Esophagus muscularis mucosa (tissue), 4 donors: ENCODE measurements around the gene BST1. TPM values are rescaled to one million over a fixed set of nuclear protein-coding genes. Genes with fewer than 3 reads are reported as not detected.

ENCODE experiments used
- DNase-seq: peaks from one replicate; pipeline ENCODE4 v3.0.0-alpha.2; 2017; ENCODE audit errors: extremely low spot score
- H3K27ac ChIP-seq, 4 donors: fragments of 200-600 bp; sonication (generic); replicated peaks in 1 of 4; 1 replicate in 3 of 4; 2 replicates in 1 of 4; pipeline ENCODE4 v1.5.1; 2016 to 2019; ENCODE audit warnings: mild to moderate bottlenecking in 1 of 4
- H3K27me3 ChIP-seq, 4 donors: fragments of 200-600 bp; sonication (generic); one replicate each; pipeline versions ENCODE4 v1.5.1 to v1.6.0; 2016 to 2019
- H3K36me3 ChIP-seq, 4 donors: fragments of 200-600 bp; sonication (generic); one replicate each; pipeline ENCODE4 v1.5.1; 2016 to 2019
- H3K4me1 ChIP-seq, 4 donors: fragments of 200-600 bp; sonication (generic); one replicate each; pipeline ENCODE4 v1.5.1; 2016 to 2019
- H3K4me3 ChIP-seq, 4 donors: fragments of 200-600 bp; sonication (generic); 1 replicate in 2 of 4; 2 replicates in 2 of 4; pipeline ENCODE4 v1.5.1; 2016 to 2019; ENCODE audit warnings: mild to moderate bottlenecking in 4 of 4, moderate library complexity in 1 of 4
- H3K9me3 ChIP-seq, 4 donors: fragments of 200-600 bp; sonication (generic); 1 replicate in 3 of 4; 2 replicates in 1 of 4; pipeline ENCODE4 v1.5.1; 2016 to 2019
- EP300 ChIP-seq: sonication (generic); formaldehyde crosslinking; IDR thresholded peaks from one replicate; pipeline ENCODE4 v1.6.1; 2017; ENCODE audit warnings: antibody characterized with exemption
- POLR2A ChIP-seq: fragments of 450-650 bp; IDR thresholded peaks from one replicate; pipeline ENCODE4 v1.6.1; 2017; ENCODE audit warnings: antibody characterized with exemption, moderate library complexity, mild to moderate bottlenecking, low read depth
- POLR2AphosphoS5 ChIP-seq, 2 donors: sonication (generic); formaldehyde crosslinking; IDR thresholded peaks; one replicate each; pipeline ENCODE4 v1.6.1; 2017; ENCODE audit warnings: antibody characterized with exemption in 2 of 2
- WGBS: methylation state at CpG from one replicate; pipeline ENCODE4 v1.1.5; 2018; 5-methylcytosine and 5-hydroxymethylcytosine counted together
- intact Hi-C: fragments of 100-400 bp; cut with DNase I; formaldehyde crosslinking; loops from one replicate; pipeline ENCODE4 v1.15.1; 2023
- total RNA-seq, 4 donors: library from RNA; depleted of rRNA; stranded (reverse); fragments of >200 nt; gene quantifications; one replicate each; pipeline versions ENCODE4 v1.1.0 to v1.2.1, GENCODE V29; 2016
- TF ChIP-seq, protein P1 (sequence below), 3 experiments: fragments of 200-600 bp in 2 of 3; fragments of 450-650 bp in 1 of 3; sonication (generic) in 2 of 3; IDR thresholded peaks; one replicate each; pipeline ENCODE4 v1.5.1; 2017 to 2019; ENCODE audit warnings: antibody characterized with exemption in 3 of 3, mild to moderate bottlenecking in 2 of 3, moderate library complexity in 1 of 3

Gene BST1
- total RNA-seq, 4 donors from 2014 or later = 2.5 to 6.0 (median 4.3) TPM

GRCh38 chr4:15655223-15656037, 47.4 kb upstream of the BST1 start, which contains the start of gene FBXL5:
Gene FBXL5, minus strand, starts transcription at chr4:15655357. Its CDS starts 70 bp downstream, at chr4:15655287.
- TF ChIP-seq EP300 = no peak
- no peak for TF ChIP-seq POLR2A
- TF ChIP-seq POLR2AphosphoS5 (IDR thresholded peaks at IDR 0.05) = peak; percentile 74 to 95
- TF ChIP-seq, protein P1, sequence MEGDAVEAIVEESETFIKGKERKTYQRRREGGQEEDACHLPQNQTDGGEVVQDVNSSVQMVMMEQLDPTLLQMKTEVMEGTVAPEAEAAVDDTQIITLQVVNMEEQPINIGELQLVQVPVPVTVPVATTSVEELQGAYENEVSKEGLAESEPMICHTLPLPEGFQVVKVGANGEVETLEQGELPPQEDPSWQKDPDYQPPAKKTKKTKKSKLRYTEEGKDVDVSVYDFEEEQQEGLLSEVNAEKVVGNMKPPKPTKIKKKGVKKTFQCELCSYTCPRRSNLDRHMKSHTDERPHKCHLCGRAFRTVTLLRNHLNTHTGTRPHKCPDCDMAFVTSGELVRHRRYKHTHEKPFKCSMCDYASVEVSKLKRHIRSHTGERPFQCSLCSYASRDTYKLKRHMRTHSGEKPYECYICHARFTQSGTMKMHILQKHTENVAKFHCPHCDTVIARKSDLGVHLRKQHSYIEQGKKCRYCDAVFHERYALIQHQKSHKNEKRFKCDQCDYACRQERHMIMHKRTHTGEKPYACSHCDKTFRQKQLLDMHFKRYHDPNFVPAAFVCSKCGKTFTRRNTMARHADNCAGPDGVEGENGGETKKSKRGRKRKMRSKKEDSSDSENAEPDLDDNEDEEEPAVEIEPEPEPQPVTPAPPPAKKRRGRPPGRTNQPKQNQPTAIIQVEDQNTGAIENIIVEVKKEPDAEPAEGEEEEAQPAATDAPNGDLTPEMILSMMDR (IDR thresholded peaks at IDR 0.05) = no peak
- intact Hi-C loops = loop anchor here (10.0 kb wide), 1 partner anchor 651 kb away; the partner anchor contains the start of gene CPEB2
- 5% methylated on average over 67 of the region's 85 CpGs for WGBS

GRCh38 chr4:15656038-15656470, 46.8 kb upstream of the BST1 start:
- intact Hi-C loops = loop anchor here (10.0 kb wide), 1 partner anchor 651 kb away; the partner anchor contains the start of gene CPEB2
- Histone ChIP-seq H3K4me3 (peak overlapping the region; percentile 77 to 89 (median 88)), H3K36me3 (no peaks in the 10 kb centered on the region), H3K27ac (peak overlapping the region; percentile 95 to 99 (median 98)), H3K4me1 (peaks cover 28 to 41% (median 40%) of the 10 kb centered on the region in 4 donors), H3K9me3 (no peaks in the 10 kb centered on the region), H3K27me3 (no peaks in the 10 kb centered on the region)
- no peak for DNase-seq
- 63% methylated on average over 12 of the region's 12 CpGs for WGBS
- TF ChIP-seq, protein P1 (IDR thresholded peaks at IDR 0.05) = no peak
- TF ChIP-seq POLR2A = no peak
- TF ChIP-seq POLR2AphosphoS5 (IDR thresholded peaks at IDR 0.05) = no peak
- TF ChIP-seq EP300 = no peak

More at GRCh38 chr4:15655223-15656037, 47.4 kb upstream of the BST1 start, which contains the start of gene FBXL5:
- no peaks in the 10 kb centered on the region for H3K9me3 ChIP-seq
- DNase-seq = peak; percentile 93
- peaks cover 35 to 47% (median 46%) of the 10 kb centered on the region in 4 donors for H3K4me1 ChIP-seq
- H3K4me3 ChIP-seq = peak within 1 kb of the TSS; percentile 77 to 89 (median 88)
- peak within 1 kb of the TSS; percentile 95 to 99 (median 98) for H3K27ac ChIP-seq
- H3K27me3 ChIP-seq = no peaks in the 10 kb centered on the region
- H3K36me3 ChIP-seq = no peaks in the 10 kb centered on the region

- intact Hi-C loops = loop anchor here (10.0 kb wide), 1 partner anchor 653 kb away; the partner anchor contains the start of gene CPEB2
- no peak overlapping the region for H3K27ac ChIP-seq
- no peaks in the 10 kb centered on the region for H3K9me3 ChIP-seq
- no peaks in the 10 kb centered on the region for H3K27me3 ChIP-seq
- no peak overlapping the region for H3K4me3 ChIP-seq
- no peaks in the 10 kb centered on the region for H3K36me3 ChIP-seq
- H3K4me1 ChIP-seq = peaks cover 19 to 28% (median 27%) of the 10 kb centered on the region in 4 donors
- TF ChIP-seq, protein P1 (IDR thresholded peaks at IDR 0.05) = no peak
- TF ChIP-seq POLR2AphosphoS5 (IDR thresholded peaks at IDR 0.05) (no peak), EP300 (no peak), POLR2A (no peak)
- no peak for DNase-seq
These were observed 45.5 kb upstream of the BST1 start for GRCh38 chr4:15657366-15657765.

DNA sequence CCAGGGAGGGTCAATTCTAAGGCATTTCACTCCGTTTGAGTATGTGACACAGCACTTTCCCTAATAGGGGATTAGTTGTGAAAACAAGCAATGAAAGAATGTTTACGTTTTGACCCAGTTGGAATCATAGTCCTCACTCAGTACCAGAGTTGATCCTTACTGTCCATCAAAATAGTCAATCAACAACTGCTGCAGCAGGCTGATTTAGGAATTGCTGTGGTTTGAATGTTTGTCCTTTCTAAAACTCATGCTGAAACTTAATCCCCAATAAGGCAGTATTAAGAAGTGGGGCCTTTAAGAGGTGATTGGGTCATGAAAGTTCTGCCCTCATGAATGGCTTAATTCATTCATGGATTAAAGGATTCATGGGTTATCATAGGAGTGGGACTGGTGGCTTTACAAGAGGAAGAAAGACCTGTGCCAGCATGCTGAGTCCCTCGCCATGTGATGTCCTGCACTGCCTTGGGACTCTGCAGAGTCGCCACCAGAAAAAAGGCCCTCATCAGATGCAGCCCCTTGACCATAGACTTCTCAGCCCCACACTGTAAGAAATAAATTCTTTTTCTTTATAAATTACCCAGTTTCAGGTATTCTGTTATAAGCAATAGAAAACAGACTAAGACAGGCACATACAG, 44.6 kb upstream of the BST1 start:
- no peak for DNase-seq
- Histone ChIP-seq H3K4me1 (peaks cover 11 to 19% (median 18%) of the 10 kb centered on the region in 4 donors), H3K4me3 (no peak overlapping the region), H3K36me3 (no peaks in the 10 kb centered on the region), H3K27me3 (no peaks in the 10 kb centered on the region), H3K9me3 (no peaks in the 10 kb centered on the region), H3K27ac (no peak overlapping the region)
- TF ChIP-seq, protein P1 (IDR thresholded peaks at IDR 0.05) = no peak
- TF ChIP-seq POLR2AphosphoS5 (IDR thresholded peaks at IDR 0.05) = no peak
- no peak for TF ChIP-seq EP300
- TF ChIP-seq POLR2A = no peak
- 83% methylated on average over 4 of the region's 4 CpGs for WGBS
- intact Hi-C loops = loop anchor here (10.0 kb wide), 1 partner anchor 653 kb away; the partner anchor contains the start of gene CPEB2
